ENCODE measurements around the gene GDF7.

GDF7 gene

DNA sequence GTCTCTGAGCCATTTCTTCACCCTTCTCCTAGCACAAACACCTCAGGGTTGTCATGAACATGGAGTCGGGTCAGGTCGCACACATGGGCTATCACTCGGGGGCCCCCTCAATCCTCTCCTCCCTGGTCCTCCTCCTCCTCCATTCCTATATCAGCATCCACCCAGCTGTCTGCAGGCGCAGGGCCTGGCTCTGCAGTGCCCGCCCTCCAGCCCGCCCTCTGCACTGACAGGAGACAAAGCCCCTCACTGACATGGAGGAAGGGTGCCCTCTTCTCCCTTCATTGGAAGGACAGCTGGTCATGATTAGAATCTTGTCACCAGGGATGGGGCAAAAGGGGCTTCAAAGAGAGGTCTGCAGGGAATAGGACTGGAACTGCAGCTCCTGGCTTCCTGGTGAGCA is 37.8 kb upstream of the GDF7 start:
- H3K4me3 ChIP-seq (ENCODE audit: low read depth, low read length) = no peak overlapping the region
- DNase-seq (ENCODE audit: low read depth) = no peak
- TF ChIP-seq, protein P1, sequence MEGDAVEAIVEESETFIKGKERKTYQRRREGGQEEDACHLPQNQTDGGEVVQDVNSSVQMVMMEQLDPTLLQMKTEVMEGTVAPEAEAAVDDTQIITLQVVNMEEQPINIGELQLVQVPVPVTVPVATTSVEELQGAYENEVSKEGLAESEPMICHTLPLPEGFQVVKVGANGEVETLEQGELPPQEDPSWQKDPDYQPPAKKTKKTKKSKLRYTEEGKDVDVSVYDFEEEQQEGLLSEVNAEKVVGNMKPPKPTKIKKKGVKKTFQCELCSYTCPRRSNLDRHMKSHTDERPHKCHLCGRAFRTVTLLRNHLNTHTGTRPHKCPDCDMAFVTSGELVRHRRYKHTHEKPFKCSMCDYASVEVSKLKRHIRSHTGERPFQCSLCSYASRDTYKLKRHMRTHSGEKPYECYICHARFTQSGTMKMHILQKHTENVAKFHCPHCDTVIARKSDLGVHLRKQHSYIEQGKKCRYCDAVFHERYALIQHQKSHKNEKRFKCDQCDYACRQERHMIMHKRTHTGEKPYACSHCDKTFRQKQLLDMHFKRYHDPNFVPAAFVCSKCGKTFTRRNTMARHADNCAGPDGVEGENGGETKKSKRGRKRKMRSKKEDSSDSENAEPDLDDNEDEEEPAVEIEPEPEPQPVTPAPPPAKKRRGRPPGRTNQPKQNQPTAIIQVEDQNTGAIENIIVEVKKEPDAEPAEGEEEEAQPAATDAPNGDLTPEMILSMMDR (IDR thresholded peaks at IDR 0.05; ENCODE audit: low read depth, low read length, missing control alignments) = no peak

- no peak overlapping the region for H3K4me3 ChIP-seq (ENCODE audit: low read depth, low read length)
- no peak for DNase-seq (ENCODE audit: low read depth)
- TF ChIP-seq, protein P1 (IDR thresholded peaks at IDR 0.05; ENCODE audit: low read depth, low read length, missing control alignments) = no peak
Observed at GRCh38 chr2:20629581-20630171, 37.3 kb upstream of the GDF7 start.

DNA sequence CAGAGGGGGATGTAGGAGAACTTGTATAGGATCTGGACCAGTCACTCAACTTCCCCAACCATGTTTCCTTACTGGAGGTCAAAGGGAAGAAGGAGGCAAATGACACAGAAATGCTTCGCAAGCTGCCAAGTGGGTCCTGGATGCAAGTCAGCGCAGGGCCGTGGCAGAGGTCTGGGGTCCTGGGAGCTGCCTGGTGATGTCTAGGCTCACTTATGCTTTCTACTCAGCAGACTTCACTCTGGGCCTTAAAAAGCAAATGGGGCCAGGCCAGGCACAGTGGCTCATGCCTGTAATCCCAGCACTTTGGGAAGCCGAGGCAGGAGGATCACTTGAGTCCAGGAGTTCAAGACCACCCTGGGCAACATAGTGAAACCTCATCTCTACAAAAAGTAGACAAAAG is 36.0 kb upstream of the GDF7 start:
- no peak overlapping the region for H3K4me3 ChIP-seq (ENCODE audit: low read depth, low read length)

DNA sequence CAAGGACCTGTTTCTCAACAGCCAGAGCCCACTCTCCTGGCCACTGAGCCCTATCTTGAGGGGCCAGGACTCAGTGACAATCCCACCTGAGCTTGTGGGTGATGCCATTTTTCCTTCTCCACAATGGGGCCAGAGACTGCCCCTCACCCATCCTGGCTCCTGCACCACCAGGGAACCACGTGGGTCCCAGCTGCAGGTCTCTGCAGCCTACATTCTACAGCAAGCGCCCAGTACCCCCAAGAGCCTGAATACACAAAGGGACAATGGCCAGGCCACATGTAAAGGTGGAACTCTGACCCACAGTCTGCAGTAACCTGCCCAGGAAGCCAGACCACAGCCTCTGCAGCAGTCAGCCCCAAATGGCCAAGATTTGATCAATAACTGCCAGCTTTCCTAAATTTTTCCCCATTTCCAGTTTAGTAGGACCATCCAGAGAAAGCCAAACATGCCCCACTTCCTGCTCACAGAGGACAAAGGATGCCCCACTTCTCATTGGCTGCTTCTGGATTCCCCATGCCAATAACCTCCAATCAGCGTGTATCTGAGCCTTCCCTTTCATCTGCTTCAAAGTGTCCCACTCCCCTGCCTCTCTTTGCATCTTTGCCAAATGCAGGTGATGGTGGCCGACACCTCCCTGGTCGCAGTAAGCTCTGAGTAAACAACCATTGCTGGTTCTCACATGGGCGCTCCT is 35.2 kb upstream of the GDF7 start:
- H3K4me3 ChIP-seq (ENCODE audit: low read depth, low read length) = no peak overlapping the region
- TF ChIP-seq, protein P1 (IDR thresholded peaks at IDR 0.05; ENCODE audit: low read depth, low read length, missing control alignments) = no peak
- DNase-seq (ENCODE audit: low read depth) = no peak

More for the DNA sequence above, 36.0 kb upstream of the GDF7 start:
- DNase-seq (ENCODE audit: low read depth) = no peak
- TF ChIP-seq, protein P1 (IDR thresholded peaks at IDR 0.05; ENCODE audit: low read depth, low read length, missing control alignments) = no peak

GRCh38 chr2:20632446-20632990 is 34.4 kb upstream of the GDF7 start:
- TF ChIP-seq, protein P1 (IDR thresholded peaks at IDR 0.05; ENCODE audit: low read depth, low read length, missing control alignments) = no peak
- no peak for DNase-seq (ENCODE audit: low read depth)
- H3K4me3 ChIP-seq (ENCODE audit: low read depth, low read length) = no peak overlapping the region

GRCh38 chr2:20633001-20633400 is 33.9 kb upstream of the GDF7 start:
- DNase-seq (ENCODE audit: low read depth) = no peak
- TF ChIP-seq, protein P1 (IDR thresholded peaks at IDR 0.05; ENCODE audit: low read depth, low read length, missing control alignments) = no peak
- H3K4me3 ChIP-seq (ENCODE audit: low read depth, low read length) = no peak overlapping the region

Measured in GM12864 (cell line).